ENCODE measurements around the gene PCDHGB4.
"Not testable (repeated sequence)": the region's sequence is repeated elsewhere in the genome, so short reads cannot be mapped to it uniquely, and the experiment has no call there.

The PCDHGB4 gene

DNA sequence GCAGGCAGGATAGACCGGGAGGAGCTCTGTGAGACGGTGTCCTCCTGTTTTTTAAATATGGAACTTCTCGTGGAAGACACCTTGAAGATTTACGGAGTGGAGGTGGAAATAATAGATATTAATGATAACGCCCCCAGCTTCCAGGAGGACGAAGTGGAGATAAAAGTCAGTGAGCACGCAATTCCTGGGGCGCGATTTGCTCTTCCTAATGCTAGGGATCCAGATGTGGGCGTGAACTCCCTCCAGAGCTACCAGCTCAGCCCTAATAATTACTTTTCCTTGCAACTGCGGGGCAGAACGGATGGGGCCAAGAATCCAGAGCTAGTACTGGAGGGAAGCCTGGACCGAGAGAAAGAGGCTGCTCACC lies 34.0 kb downstream of the PCDHGB4 start:
- DNase-seq (ENCODE audit: low spot score): no peak
- TF ChIP-seq, protein P1, sequence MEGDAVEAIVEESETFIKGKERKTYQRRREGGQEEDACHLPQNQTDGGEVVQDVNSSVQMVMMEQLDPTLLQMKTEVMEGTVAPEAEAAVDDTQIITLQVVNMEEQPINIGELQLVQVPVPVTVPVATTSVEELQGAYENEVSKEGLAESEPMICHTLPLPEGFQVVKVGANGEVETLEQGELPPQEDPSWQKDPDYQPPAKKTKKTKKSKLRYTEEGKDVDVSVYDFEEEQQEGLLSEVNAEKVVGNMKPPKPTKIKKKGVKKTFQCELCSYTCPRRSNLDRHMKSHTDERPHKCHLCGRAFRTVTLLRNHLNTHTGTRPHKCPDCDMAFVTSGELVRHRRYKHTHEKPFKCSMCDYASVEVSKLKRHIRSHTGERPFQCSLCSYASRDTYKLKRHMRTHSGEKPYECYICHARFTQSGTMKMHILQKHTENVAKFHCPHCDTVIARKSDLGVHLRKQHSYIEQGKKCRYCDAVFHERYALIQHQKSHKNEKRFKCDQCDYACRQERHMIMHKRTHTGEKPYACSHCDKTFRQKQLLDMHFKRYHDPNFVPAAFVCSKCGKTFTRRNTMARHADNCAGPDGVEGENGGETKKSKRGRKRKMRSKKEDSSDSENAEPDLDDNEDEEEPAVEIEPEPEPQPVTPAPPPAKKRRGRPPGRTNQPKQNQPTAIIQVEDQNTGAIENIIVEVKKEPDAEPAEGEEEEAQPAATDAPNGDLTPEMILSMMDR (IDR thresholded peaks at IDR 0.05; ENCODE audit: extremely low read depth, missing control alignments): no peak

- DNase-seq (ENCODE audit: low spot score): no peak
- TF ChIP-seq, protein P1 (IDR thresholded peaks at IDR 0.05; ENCODE audit: extremely low read depth, missing control alignments): no peak
Measured at GRCh38 chr5:141422742-141423291, 35.3 kb downstream of the PCDHGB4 start.

- TF ChIP-seq, protein P1 (IDR thresholded peaks at IDR 0.05; ENCODE audit: extremely low read depth, missing control alignments): no peak
- DNase-seq (ENCODE audit: low spot score): no peak
Measured at GRCh38 chr5:141427783-141428426, 40.4 kb downstream of the PCDHGB4 start.

DNA sequence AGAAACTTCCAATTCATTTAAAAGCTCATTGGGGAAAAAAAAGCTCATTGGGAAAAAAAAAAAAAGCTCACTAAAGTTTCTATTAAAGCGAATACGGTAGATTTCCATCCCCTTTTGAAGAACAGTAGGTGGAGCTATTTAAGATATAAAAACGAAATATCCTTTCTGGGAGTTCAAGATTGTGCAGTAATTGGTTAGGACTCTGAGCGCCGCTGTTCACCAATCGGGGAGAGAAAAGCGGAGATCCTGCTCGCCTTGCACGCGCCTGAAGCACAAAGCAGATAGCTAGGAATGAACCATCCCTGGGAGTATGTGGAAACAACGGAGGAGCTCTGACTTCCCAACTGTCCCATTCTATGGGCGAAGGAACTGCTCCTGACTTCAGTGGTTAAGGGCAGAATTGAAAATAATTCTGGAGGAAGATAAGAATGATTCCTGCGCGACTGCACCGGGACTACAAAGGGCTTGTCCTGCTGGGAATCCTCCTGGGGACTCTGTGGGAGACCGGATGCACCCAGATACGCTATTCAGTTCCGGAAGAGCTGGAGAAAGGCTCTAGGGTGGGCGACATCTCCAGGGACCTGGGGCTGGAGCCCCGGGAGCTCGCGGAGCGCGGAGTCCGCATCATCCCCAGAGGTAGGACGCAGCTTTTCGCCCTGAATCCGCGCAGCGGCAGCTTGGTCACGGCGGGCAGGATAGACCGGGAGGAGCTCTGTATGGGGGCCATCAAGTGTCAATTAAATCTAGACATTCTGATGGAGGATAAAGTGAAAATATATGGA lies 43.0 kb downstream of the PCDHGB4 start, which contains the start of gene PCDHGA12:
PCDHGA12 (plus strand) TSS at position 176 of the 782 bp plus-strand sequence; CDS start at position 429, 253 bp downstream.
- TF ChIP-seq, protein P1 (IDR thresholded peaks at IDR 0.05; ENCODE audit: extremely low read depth, missing control alignments): peak; percentile 50
- peak; percentile 89 for DNase-seq (ENCODE audit: low spot score)

- TF ChIP-seq, protein P1 (IDR thresholded peaks at IDR 0.05; ENCODE audit: extremely low read depth, missing control alignments): no peak
- peak; percentile 62 for DNase-seq (ENCODE audit: low spot score)
Measured at GRCh38 chr5:141431286-141431685, 43.8 kb downstream of the PCDHGB4 start.

DNA sequence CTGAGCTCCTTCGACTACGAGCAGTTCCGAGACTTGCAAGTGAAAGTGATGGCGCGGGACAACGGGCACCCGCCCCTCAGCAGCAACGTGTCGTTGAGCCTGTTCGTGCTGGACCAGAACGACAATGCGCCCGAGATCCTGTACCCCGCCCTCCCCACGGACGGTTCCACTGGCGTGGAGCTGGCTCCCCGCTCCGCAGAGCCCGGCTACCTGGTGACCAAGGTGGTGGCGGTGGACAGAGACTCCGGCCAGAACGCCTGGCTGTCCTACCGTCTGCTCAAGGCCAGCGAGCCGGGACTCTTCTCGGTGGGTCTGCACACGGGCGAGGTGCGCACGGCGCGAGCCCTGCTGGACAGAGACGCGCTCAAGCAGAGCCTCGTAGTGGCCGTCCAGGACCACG lies 44.8 kb downstream of the PCDHGB4 start:
- DNase-seq (ENCODE audit: low spot score): not testable (repeated sequence)

GRCh38 chr5:141432726-141433125 lies 45.2 kb downstream of the PCDHGB4 start:
- DNase-seq (ENCODE audit: low spot score): not testable (repeated sequence)

DNA sequence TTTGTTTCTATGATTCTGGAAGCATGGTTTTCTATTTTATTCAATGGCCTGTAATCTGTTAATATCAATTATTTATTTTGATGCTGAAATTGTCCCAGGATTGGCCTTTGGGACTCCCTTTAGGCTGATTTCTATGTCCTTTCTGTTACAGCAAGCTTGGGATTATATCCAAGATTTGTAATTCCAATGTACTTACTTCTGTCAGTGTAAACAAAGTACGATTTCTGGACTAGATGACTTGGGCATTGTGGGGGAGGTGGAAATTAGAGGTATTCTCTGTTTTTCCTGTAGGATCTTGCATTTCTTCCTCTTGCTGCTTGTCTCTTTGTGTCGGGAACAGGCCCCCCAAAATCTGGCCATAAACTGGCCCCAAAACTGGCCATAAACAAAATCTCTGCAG lies 46.5 kb downstream of the PCDHGB4 start:
- no peak for DNase-seq (ENCODE audit: low spot score)
- TF ChIP-seq, protein P1 (IDR thresholded peaks at IDR 0.05; ENCODE audit: extremely low read depth, missing control alignments): no peak

All from GM20000 (cell line).